HG03039 (cell line): ENCODE data around the gene CSTB.

ENCODE experiments used
- ATAC-seq: cut with Tn5 transposase; IDR thresholded peaks from one replicate; pipeline ENCODE4 v1.9.1; 2021; ENCODE audit warnings: mild to moderate bottlenecking, moderate library complexity; ENCODE audit not compliant: unreplicated experiment

Gene CSTB

GRCh38 chr21:43793243-43793642 lies 17.1 kb upstream of the CSTB start:
- ATAC-seq: no peak

GRCh38 chr21:43792406-43792805 lies 16.3 kb upstream of the CSTB start:
- no peak for ATAC-seq

- no peak for ATAC-seq
Observed at GRCh38 chr21:43790010-43790524, 14.0 kb upstream of the CSTB start.

GRCh38 chr21:43789276-43790009 lies 13.3 kb upstream of the CSTB start, which contains the start of gene RRP1:
TSS of gene RRP1 (plus strand) at chr21:43789577. CDS start at chr21:43789630, 53 bp downstream.
- ATAC-seq: peak; percentile 88

DNA sequence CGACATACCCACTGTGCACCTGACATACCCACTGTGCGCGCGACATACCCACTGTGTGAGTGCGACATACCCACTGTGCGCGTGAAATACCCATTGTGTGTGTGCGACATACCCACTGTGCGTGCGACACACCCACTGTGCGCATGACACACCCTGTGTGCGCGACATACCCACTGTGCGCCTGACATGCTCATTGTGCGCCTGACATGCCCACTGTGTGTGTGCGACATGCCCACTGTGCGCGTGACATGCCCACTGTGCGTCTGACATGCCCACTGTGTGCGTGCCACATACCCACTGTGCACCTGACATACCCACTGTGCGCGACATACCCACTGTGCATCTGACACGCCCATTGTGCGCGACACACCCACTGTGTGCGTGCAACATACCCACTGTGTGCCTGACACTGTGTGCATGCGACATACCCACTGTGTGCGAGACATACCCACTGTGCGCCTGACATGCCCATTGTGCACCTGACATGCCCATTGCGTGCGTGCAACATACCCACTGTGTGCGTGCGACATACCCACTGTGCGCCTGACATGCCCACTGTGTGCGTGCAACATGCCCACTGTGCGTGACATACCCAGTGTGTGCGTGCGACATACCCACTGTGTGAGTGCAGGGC lies 10.8 kb upstream of the CSTB start:
- no peak for ATAC-seq

- ATAC-seq: no peak
Observed at GRCh38 chr21:43786300-43786806, 10.2 kb upstream of the CSTB start.

- no peak for ATAC-seq
Observed at GRCh38 chr21:43785134-43785533, 9.0 kb upstream of the CSTB start.

GRCh38 chr21:43783098-43783700 lies 7.1 kb upstream of the CSTB start:
- ATAC-seq: no peak

GRCh38 chr21:43782431-43783097 lies 6.5 kb upstream of the CSTB start:
- no peak for ATAC-seq

- no peak for ATAC-seq
Observed at GRCh38 chr21:43781846-43782245, 5.7 kb upstream of the CSTB start.

DNA sequence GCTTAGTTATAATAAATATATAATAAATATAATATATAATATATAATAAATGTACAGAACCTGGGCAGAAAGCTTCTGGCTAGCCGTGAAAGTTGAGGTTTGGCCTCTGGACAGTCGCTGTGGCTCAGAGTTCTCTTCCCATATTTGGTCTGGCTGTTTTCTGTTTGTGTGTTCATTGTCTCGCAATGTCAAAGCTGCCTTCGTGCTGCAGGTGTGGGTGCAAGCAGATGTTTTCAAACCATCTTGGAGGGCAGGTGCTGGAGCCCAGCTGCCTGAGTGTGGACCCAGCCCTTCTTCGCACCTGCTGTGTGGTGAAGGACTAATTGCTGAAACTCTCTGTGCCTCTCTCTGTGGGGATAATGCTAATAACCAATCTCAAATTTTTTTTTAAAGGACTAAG lies 3.6 kb upstream of the CSTB start:
- ATAC-seq: no peak

- no peak for ATAC-seq
Observed at GRCh38 chr21:43778469-43779335, 2.6 kb upstream of the CSTB start.

- ATAC-seq: no peak
Observed at GRCh38 chr21:43777953-43778352, 1.8 kb upstream of the CSTB start.

- no peak for ATAC-seq
Observed at GRCh38 chr21:43775190-43775589, 918 bp downstream of the CSTB start.

GRCh38 chr21:43774163-43774562 lies 1.9 kb downstream of the CSTB start:
- no peak for ATAC-seq

- ATAC-seq: no peak
Observed at GRCh38 chr21:43772425-43772821, 3.7 kb downstream of the CSTB start.

- ATAC-seq: no peak
Observed at GRCh38 chr21:43771698-43772424, 4.2 kb downstream of the CSTB start.

- no peak for ATAC-seq
Observed at GRCh38 chr21:43771199-43771675, 4.9 kb downstream of the CSTB start.

DNA sequence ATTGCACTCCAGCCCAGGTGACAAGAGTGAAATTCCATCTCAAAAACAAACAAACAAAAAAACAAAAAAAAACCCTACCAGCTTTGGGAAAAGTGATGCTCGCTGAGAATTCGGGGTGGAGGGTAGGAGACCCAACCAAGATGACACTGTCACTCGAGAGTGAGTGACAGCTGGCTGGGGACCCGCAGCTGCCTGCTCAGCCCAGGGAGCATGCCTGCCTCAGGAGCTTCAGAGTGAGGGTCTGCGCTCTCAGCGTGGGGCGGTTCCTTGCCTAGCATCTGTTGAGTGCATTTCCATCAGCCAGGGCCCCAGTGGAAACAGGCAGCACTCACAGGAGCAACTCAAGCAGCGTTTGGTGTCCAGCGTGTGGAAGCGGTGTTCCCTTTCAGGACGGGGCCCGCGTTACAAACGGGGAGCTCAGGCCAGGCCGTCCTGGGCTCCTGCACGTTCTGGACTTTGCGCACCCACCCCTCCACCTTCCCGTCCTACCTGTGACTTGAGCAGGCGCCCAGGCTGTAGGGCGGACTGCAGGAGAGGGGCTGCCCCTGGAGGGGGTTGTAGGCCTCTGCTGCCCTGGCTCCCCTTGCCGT lies 5.9 kb downstream of the CSTB start:
- ATAC-seq: no peak
